ENCODE measurements around the gene TESK2. TPM values are rescaled to one million over a fixed set of nuclear protein-coding genes. Genes with fewer than 3 reads are reported as not detected.
"Not testable (repeated sequence)": the region's sequence is repeated elsewhere in the genome, so short reads cannot be mapped to it uniquely, and the experiment has no call there.

TESK2 gene
- total and polyA plus RNA-seq, 2 experiments from 2014 or later = 1.1 to 1.5 TPM

GRCh38 chr1:45479039-45479748, 11.8 kb downstream of the TESK2 start:
- no peak for DNase-seq
- Histone ChIP-seq H3K4me3 (no peak overlapping the region), H3K27ac (no peak overlapping the region), H3K79me2 (ENCODE audit: insufficient read depth) (no peaks in the 10 kb centered on the region), H4K20me1 (ENCODE audit: insufficient read depth) (no peaks in the 10 kb centered on the region), H3K27me3 (replicated peaks; ENCODE audit: insufficient read depth) (no peaks in the 10 kb centered on the region), H3K4me2 (ENCODE audit: unreplicated experiment) (no peak overlapping the region), H3K9me2 (ENCODE audit: insufficient read depth) (no peaks in the 10 kb centered on the region), H3K4me1 (ENCODE audit: insufficient read depth) (no peaks in the 10 kb centered on the region), H2AFZ (no peak overlapping the region), H3K36me3 (ENCODE audit: low read depth) (no peaks in the 10 kb centered on the region), H3K9ac (no peak overlapping the region), H3F3A (ENCODE audit: insufficient read depth) (no peaks in the 10 kb centered on the region), H3K9me3 (ENCODE audit: low read depth) (no peaks in the 10 kb centered on the region)
- WGBS, 2 experiments (ENCODE audit: low coverage in 1 of 2, low lambda C conversion rate in 2 of 2, missing lambda C conversion rate in 2 of 2) = 59 to 63% methylated on average over 5 of the region's 5 CpGs
- TF ChIP-seq EZH2 (IDR thresholded peaks at IDR 0.05; ENCODE audit: insufficient read depth, poor library complexity, severe bottlenecking) = no peak
- TF ChIP-seq EZH2phosphoT487 (IDR thresholded peaks at IDR 0.05; ENCODE audit: insufficient read depth, low read depth) = no peak
- in situ Hi-C loops (cut with MboI) = loop anchor here (10.0 kb wide), 1 partner anchor 454 kb away; no protein-coding TSS in a partner anchor

- DNase-seq = no peak
- H3K4me3 ChIP-seq = no peak overlapping the region
- 68 to 73% methylated on average over 4 of the region's 4 CpGs for WGBS, 2 experiments (ENCODE audit: low coverage in 1 of 2, low lambda C conversion rate in 2 of 2, missing lambda C conversion rate in 2 of 2)
- H3F3A ChIP-seq (ENCODE audit: insufficient read depth) = no peaks in the 10 kb centered on the region
- TF ChIP-seq EZH2 (IDR thresholded peaks at IDR 0.05; ENCODE audit: insufficient read depth, poor library complexity, severe bottlenecking) (no peak), EZH2phosphoT487 (IDR thresholded peaks at IDR 0.05; ENCODE audit: insufficient read depth, low read depth) (no peak)
- H3K9me3 ChIP-seq (ENCODE audit: low read depth) = no peaks in the 10 kb centered on the region
- H3K36me3 ChIP-seq (ENCODE audit: low read depth) = no peaks in the 10 kb centered on the region
- H4K20me1 ChIP-seq (ENCODE audit: insufficient read depth) = no peaks in the 10 kb centered on the region
- no peak overlapping the region for H3K4me2 ChIP-seq (ENCODE audit: unreplicated experiment)
- no peak overlapping the region for H3K9ac ChIP-seq
- no peak overlapping the region for H2AFZ ChIP-seq
- H3K9me2 ChIP-seq (ENCODE audit: insufficient read depth) = no peaks in the 10 kb centered on the region
- in situ Hi-C loops (cut with MboI) = loop anchor here (10.0 kb wide), 1 partner anchor 453 kb away; no protein-coding TSS in a partner anchor
- H3K27me3 ChIP-seq (replicated peaks; ENCODE audit: insufficient read depth) = no peaks in the 10 kb centered on the region
- no peaks in the 10 kb centered on the region for H3K4me1 ChIP-seq (ENCODE audit: insufficient read depth)
- H3K27ac ChIP-seq = no peak overlapping the region
- no peaks in the 10 kb centered on the region for H3K79me2 ChIP-seq (ENCODE audit: insufficient read depth)
Observed at GRCh38 chr1:45478121-45478814, 12.7 kb downstream of the TESK2 start.

GRCh38 chr1:45477646-45478045, 13.3 kb downstream of the TESK2 start:
- DNase-seq = no peak
- no peak overlapping the region for H2AFZ ChIP-seq
- no peak overlapping the region for H3K4me3 ChIP-seq
- no peaks in the 10 kb centered on the region for H3K9me3 ChIP-seq (ENCODE audit: low read depth)
- no peaks in the 10 kb centered on the region for H4K20me1 ChIP-seq (ENCODE audit: insufficient read depth)
- H3K27ac ChIP-seq = no peak overlapping the region
- H3K36me3 ChIP-seq (ENCODE audit: low read depth) = no peaks in the 10 kb centered on the region
- H3K4me1 ChIP-seq (ENCODE audit: insufficient read depth) = no peaks in the 10 kb centered on the region
- H3K9ac ChIP-seq = no peak overlapping the region
- no peaks in the 10 kb centered on the region for H3K9me2 ChIP-seq (ENCODE audit: insufficient read depth)
- H3K4me2 ChIP-seq (ENCODE audit: unreplicated experiment) = no peak overlapping the region
- no peaks in the 10 kb centered on the region for H3F3A ChIP-seq (ENCODE audit: insufficient read depth)
- no peaks in the 10 kb centered on the region for H3K27me3 ChIP-seq (replicated peaks; ENCODE audit: insufficient read depth)
- 86 to 91% methylated on average over 3 of the region's 3 CpGs for WGBS, 2 experiments (ENCODE audit: low coverage in 1 of 2, low lambda C conversion rate in 2 of 2, missing lambda C conversion rate in 2 of 2)
- TF ChIP-seq EZH2phosphoT487 (IDR thresholded peaks at IDR 0.05; ENCODE audit: insufficient read depth, low read depth) = no peak
- TF ChIP-seq EZH2 (IDR thresholded peaks at IDR 0.05; ENCODE audit: insufficient read depth, poor library complexity, severe bottlenecking) = no peak
- H3K79me2 ChIP-seq (ENCODE audit: insufficient read depth) = no peaks in the 10 kb centered on the region
- in situ Hi-C loops (cut with MboI) = loop anchor here (10.0 kb wide), 1 partner anchor 453 kb away; no protein-coding TSS in a partner anchor

GRCh38 chr1:45474194-45474593, 16.8 kb downstream of the TESK2 start:
- not testable (repeated sequence) for H2AFZ ChIP-seq; H3K36me3 ChIP-seq (ENCODE audit: low read depth); H3K4me2 ChIP-seq (ENCODE audit: unreplicated experiment); H3F3A ChIP-seq (ENCODE audit: insufficient read depth); H3K79me2 ChIP-seq (ENCODE audit: insufficient read depth); H4K20me1 ChIP-seq (ENCODE audit: insufficient read depth); H3K27ac ChIP-seq; H3K9ac ChIP-seq; H3K9me2 ChIP-seq (ENCODE audit: insufficient read depth); H3K9me3 ChIP-seq (ENCODE audit: low read depth); DNase-seq; H3K4me1 ChIP-seq (ENCODE audit: insufficient read depth); H3K4me3 ChIP-seq; H3K27me3 ChIP-seq (replicated peaks; ENCODE audit: insufficient read depth)
- WGBS, 2 experiments (ENCODE audit: low coverage in 1 of 2, low lambda C conversion rate in 2 of 2, missing lambda C conversion rate in 2 of 2) = 90 to 94% methylated on average over 6 of the region's 6 CpGs
- in situ Hi-C loops (cut with MboI) = loop anchor here (10.0 kb wide), 1 partner anchor 449 kb away; no protein-coding TSS in a partner anchor

Measured in GM23248 (cell line).